K562 (cell line): Measurements from ENCODE around the gene NEU1. TPM values are rescaled to one million over a fixed set of nuclear protein-coding genes. Genes with fewer than 3 reads are reported as not detected.

Source experiments
- ATAC-seq: fragments of 200-7000 bp; cut with Tn5 transposase; 3 replicates; pipeline ENCODE4 v1.9.1; 2020; ENCODE audit warnings: moderate library complexity
- BruUV-seq: library from RNA; stranded (reverse); fragments of 400-500 nt; replicated peaks from 2 replicates; lab custom pipeline; 2021; lab: Mats Ljungman, UMichigan
- CTCF ChIA-PET: fragments of 300-600 bp; formaldehyde crosslinking; extraction: SDS; loops from one replicate; lab custom pipeline; 2021; ENCODE audit warnings: low intra/inter-chr PET ratio; lab: Yijun Ruan, JAX
- POLR2A ChIA-PET: fragments of 300-600, 350-650 bp; sonication (Branson Sonifier 250); formaldehyde crosslinking; extraction: SDS; loops from one replicate; lab custom pipeline; 2021; ENCODE audit warnings: antibody characterized with exemption, inconsistent platforms; lab: Yijun Ruan, JAX
- DNase-seq, 4 experiments: peaks; one replicate each; pipeline versions ENCODE4 v3.0.0 to v3.0.0-alpha.2; 2011 to 2018; ENCODE audit warnings: low spot score in 3 of 4, mixed read lengths in 3 of 4; ENCODE audit errors: extremely low read depth in 1 of 4
- FAIRE-seq: peaks from 2 replicates; lab custom pipeline; 2011; peaks lifted over from hg19 to GRCh38; lab: Jason Lieb, UNC
- H2AFZ ChIP-seq: 2 replicates; pipeline ENCODE4 v1.6.0; 2011; ENCODE audit warnings: low read depth, low read length, control low read depth, inconsistent platforms
- H3K27ac ChIP-seq: fragments of 200-600 bp; 3 replicates; pipeline ENCODE4 v1.8.0; 2011; ENCODE audit warnings: low read depth, mild to moderate bottlenecking, control low read depth, inconsistent platforms, low read length, moderate library complexity, mixed read lengths; ENCODE audit errors: extremely low read depth
- H3K27me3 ChIP-seq, 2 experiments: fragments of 300-600 bp in 1 of 2; 2 replicates in 1 of 2; 3 replicates in 1 of 2; pipeline versions ENCODE4 v1.6.0 to v1.8.0; 2011; ENCODE audit warnings: inconsistent platforms in 2 of 2, low read length in 2 of 2, mild to moderate bottlenecking in 1 of 2, mixed read lengths in 1 of 2, moderate library complexity in 1 of 2; ENCODE audit not compliant: control insufficient read depth in 2 of 2, insufficient read depth in 2 of 2
- H3K36me3 ChIP-seq: fragments of 300-600 bp; 3 replicates; pipeline ENCODE4 v1.8.0; 2011; ENCODE audit warnings: mild to moderate bottlenecking, low read length, inconsistent platforms; ENCODE audit not compliant: control insufficient read depth, insufficient read depth
- H3K4me1 ChIP-seq, 2 experiments: fragments of 200-600 bp in 1 of 2; replicated peaks in 1 of 2; 2 replicates in 1 of 2; 3 replicates in 1 of 2; pipeline versions ENCODE4 v1.5.1 to v1.8.0; 2011; ENCODE audit warnings: inconsistent platforms in 2 of 2, low read length in 2 of 2, mild to moderate bottlenecking in 1 of 2, mixed read lengths in 1 of 2, moderate library complexity in 1 of 2; ENCODE audit not compliant: control insufficient read depth in 2 of 2, insufficient read depth in 2 of 2
- H3K4me2 ChIP-seq: 2 replicates; pipeline ENCODE4 v1.6.1; 2011; ENCODE audit warnings: low read length, control low read depth, inconsistent platforms, mixed read lengths; ENCODE audit not compliant: insufficient read depth
- H3K4me3 ChIP-seq: fragments of 200-600 bp; sonication (generic), shearing (Covaris generic); 2 replicates; pipeline ENCODE4 v1.5.1; 2016; ENCODE audit warnings: control low read depth, inconsistent platforms
- H3K79me2 ChIP-seq: fragments of 200-600 bp; 3 replicates; pipeline ENCODE4 v1.8.0; 2011; ENCODE audit warnings: low read length, inconsistent platforms; ENCODE audit not compliant: control insufficient read depth, insufficient read depth
- H3K9ac ChIP-seq, 2 experiments: 2 replicates each; pipeline versions ENCODE4 v1.6.0 to v1.6.1; 2011; ENCODE audit warnings: low read depth in 2 of 2, low read length in 2 of 2, control low read depth in 1 of 2, inconsistent platforms in 1 of 2, mild to moderate bottlenecking in 1 of 2, mixed read lengths in 1 of 2; ENCODE audit not compliant: insufficient read depth in 1 of 2
- H3K9me1 ChIP-seq: one replicate; pipeline ENCODE4 v1.6.0; 2011; ENCODE audit warnings: inconsistent platforms, mild to moderate bottlenecking, low read length, moderate library complexity; ENCODE audit not compliant: control insufficient read depth, insufficient read depth
- H3K9me3 ChIP-seq: replicated peaks from 2 replicates; pipeline ENCODE4 v1.5.1; 2011; ENCODE audit warnings: low read depth, low read length, inconsistent platforms; ENCODE audit not compliant: control insufficient read depth, insufficient read depth
- H4K20me1 ChIP-seq: replicated peaks from 2 replicates; pipeline ENCODE4 v1.6.1; 2011; ENCODE audit warnings: low read length, inconsistent platforms, mixed read lengths; ENCODE audit not compliant: control insufficient read depth, insufficient read depth
- CBX3 ChIP-seq, 2 experiments: IDR thresholded peaks; 1 replicate in 1 of 2; 2 replicates in 1 of 2; pipeline ENCODE4 v1.6.1; 2012; ENCODE audit warnings: inconsistent platforms in 2 of 2, low read length in 2 of 2, borderline replicate concordance in 1 of 2, control low read depth in 1 of 2
- ELF2 ChIP-seq: fragments of 250-450 bp; sonication (Bioruptor Pico); IDR thresholded peaks from 2 replicates; pipeline ENCODE4 v1.5.0; 2021; ENCODE audit warnings: mild to moderate bottlenecking
- EP300 ChIP-seq: IDR thresholded peaks from 2 replicates; pipeline ENCODE4 v1.6.1; 2012; ENCODE audit warnings: low read length, improper control_type of control experiment
- MEIS2 ChIP-seq: fragments of 450-650 bp; IDR thresholded peaks from 2 replicates; pipeline ENCODE4 v1.6.1; 2014; ENCODE audit warnings: mild to moderate bottlenecking; ENCODE audit not compliant: partially characterized antibody
- RBM14 ChIP-seq: fragments of 200-400 bp; formaldehyde crosslinking; IDR thresholded peaks from 2 replicates; pipeline ENCODE4 v1.6.1; 2018; ENCODE audit warnings: low read depth, mild to moderate bottlenecking, low read length, moderate library complexity, borderline replicate concordance; ENCODE audit not compliant: insufficient read depth
- ZNF431 ChIP-seq: sonication (generic); formaldehyde crosslinking; IDR thresholded peaks from 2 replicates; pipeline ENCODE4 v1.8.0; 2022; ENCODE audit warnings: mild to moderate bottlenecking, missing genetic modification reagents
- ZNF644 ChIP-seq: fragments of 200-800 bp; sonication (Bioruptor generic); IDR thresholded peaks from 2 replicates; pipeline ENCODE4 v1.6.1; 2016; ENCODE audit warnings: low read depth, missing genetic modification characterization, missing compliant biosample characterization
- WGBS: fragments of 100-300 bp; shearing (Covaris generic); methylation state at CpG from one replicate; pipeline ENCODE4 v1.1.6; 2016; ENCODE audit warnings: low coverage, mixed read lengths; ENCODE audit not compliant: insufficient coverage; ENCODE audit errors: missing lambda C conversion rate; 5-methylcytosine and 5-hydroxymethylcytosine counted together
- in situ Hi-C: fragments of 300-500 bp; cut with MboI; formaldehyde crosslinking; loops from 4 replicates; pipeline ENCODE4 v1.15.0; 2018; ENCODE audit warnings: inconsistent platforms, mixed read lengths
- intact Hi-C: fragments of 100-400 bp; cut with micrococcal nuclease; formaldehyde crosslinking; loops from 2 replicates; pipeline ENCODE4 v1.14.2; 2022
- polyA plus RNA-seq, 8 experiments: library from polyadenylated mRNA; depleted of rRNA in 4 of 8; stranded (reverse) in 5 of 8; unstranded in 3 of 8; fragments of >200 nt; fragmentation: Nextera tagmentation in 2 of 8; fragmentation: Illumina TruSeq in 1 of 8; extraction: Ambion mirVana in 2 of 8; extraction: Trizol in 1 of 8; gene quantifications; 2 replicates each; pipeline versions ENCODE4 v1.2.1 to v1.2.3, GENCODE V29; 2011 to 2014; ENCODE audit warnings: inconsistent platforms in 1 of 8, missing spikeins in 1 of 8
- total RNA-seq, 7 experiments: library from RNA; depleted of rRNA in 6 of 7; stranded (reverse); fragments of >200 nt in 6 of 7; fragmentation: Illumina TruSeq in 2 of 7; extraction: Trizol in 2 of 7; gene quantifications; 2 replicates each; pipeline versions ENCODE4 v1.2.1 to v1.2.3, GENCODE V29; 2011 to 2021; ENCODE audit warnings: low replicate concordance in 1 of 7

The NEU1 gene
- total and polyA plus RNA-seq, 9 of the 15 experiments (the other 6 are each of a cell fraction or from before 2014, with no cell fraction given): 14.8 to 67.8 (median 51.0) TPM

GRCh38 chr6:31877125-31877650 is 14.6 kb upstream of the NEU1 start:
- ATAC-seq (peak; percentile 9; the same call in 2 of the 3 replicates), DNase-seq (no peak), FAIRE-seq (no peak)
- intact Hi-C loops (no loop called here), in situ Hi-C loops (no loop called here)
- H3K9ac ChIP-seq: peak overlapping the region in 1 of 2 experiments; percentile 80; a peak in 2 of 4 replicates
- no peak overlapping the region for H3K27ac ChIP-seq
- no TSS peak for BruUV-seq
- H3K36me3 ChIP-seq: peaks cover 25% of the 10 kb centered on the region; the same call in 2 of the 3 replicates
- H3K9me3 ChIP-seq: no peaks in the 10 kb centered on the region
- TF ChIP-seq CBX3 (IDR thresholded peaks at IDR 0.05; ENCODE audit: borderline replicate concordance in 1 of 2, low read length in 2 of 2): no peak
- no peak for TF ChIP-seq ZNF431 (CRISPR knock-in tag)
- no peak for TF ChIP-seq ELF2
- TF ChIP-seq ZNF644: no peak
- TF ChIP-seq RBM14: no peak
- no peak for TF ChIP-seq EP300
- TF ChIP-seq MEIS2: no peak
- no peaks in the 10 kb centered on the region for H4K20me1 ChIP-seq
- ChIA-PET CTCF (no interaction called here), POLR2A (interaction anchor here (3.2 kb wide), 1 partner anchor 13 kb away, joined by 42 read pairs; the partner anchor contains the start of gene NEU1)
- peak overlapping the region; percentile 71; the same call in 1 of the 2 replicates for H2AFZ ChIP-seq
- no peak overlapping the region for H3K4me3 ChIP-seq
- H3K4me1 ChIP-seq: peaks cover 0 to 26% of the 10 kb centered on the region in 2 experiments; a peak in 3 of 5 replicates
- no peak overlapping the region for H3K4me2 ChIP-seq
- 63% methylated on average over 3 of the region's 3 CpGs for WGBS
- H3K79me2 ChIP-seq: no peaks in the 10 kb centered on the region
- H3K9me1 ChIP-seq: no peaks in the 10 kb centered on the region
- no peaks in the 10 kb centered on the region for H3K27me3 ChIP-seq
